Measurements from ENCODE around the gene RAB3A.

- TF ChIP-seq EP300 (IDR thresholded peaks at IDR 0.05; ENCODE audit: borderline replicate concordance) (no peak), USF1 (IDR thresholded peaks at IDR 0.05) (no peak), TAF1 (IDR thresholded peaks at IDR 0.05; ENCODE audit: low read depth) (no peak), MAX (IDR thresholded peaks at IDR 0.05) (no peak), ZBTB7A (IDR thresholded peaks at IDR 0.05; ENCODE audit: low read depth) (0 out of 2 replicates have a peak, but pooled peaks have one; percentile 22), NFIC (IDR thresholded peaks at IDR 0.05) (no peak), FOXM1 (IDR thresholded peaks at IDR 0.05; ENCODE audit: borderline replicate concordance, low read depth) (no peak), CEBPB (IDR thresholded peaks at IDR 0.05) (no peak), YY1 (IDR thresholded peaks at IDR 0.05; ENCODE audit: low read depth) (no peak), CREB1 (IDR thresholded peaks at IDR 0.05; ENCODE audit: low read depth) (no peak), RAD21 (IDR thresholded peaks at IDR 0.05; ENCODE audit: low read depth) (no peak), TEAD4 (IDR thresholded peaks at IDR 0.05) (no peak), TCF12 (IDR thresholded peaks at IDR 0.05; ENCODE audit: low read depth) (no peak), REST (IDR thresholded peaks at IDR 0.05; ENCODE audit: low read depth) (no peak)
Observed at GRCh38 chr19:18156268-18156667, 47.6 kb downstream of the RAB3A start.

Data from Ishikawa (cell line).